GM19438 (cell line): ENCODE data around the gene HAGHL.
A peak's percentile ranks its signal among the peaks of the same experiment; 100 is the strongest.
"Not testable (repeated sequence)": the region's sequence is repeated elsewhere in the genome, so short reads cannot be mapped to it uniquely, and the experiment has no call there.

Source experiments
- ATAC-seq: cut with Tn5 transposase; IDR thresholded peaks from one replicate; pipeline ENCODE4 v1.9.1; 2021; ENCODE audit warnings: low read depth; ENCODE audit not compliant: unreplicated experiment

The HAGHL gene

DNA sequence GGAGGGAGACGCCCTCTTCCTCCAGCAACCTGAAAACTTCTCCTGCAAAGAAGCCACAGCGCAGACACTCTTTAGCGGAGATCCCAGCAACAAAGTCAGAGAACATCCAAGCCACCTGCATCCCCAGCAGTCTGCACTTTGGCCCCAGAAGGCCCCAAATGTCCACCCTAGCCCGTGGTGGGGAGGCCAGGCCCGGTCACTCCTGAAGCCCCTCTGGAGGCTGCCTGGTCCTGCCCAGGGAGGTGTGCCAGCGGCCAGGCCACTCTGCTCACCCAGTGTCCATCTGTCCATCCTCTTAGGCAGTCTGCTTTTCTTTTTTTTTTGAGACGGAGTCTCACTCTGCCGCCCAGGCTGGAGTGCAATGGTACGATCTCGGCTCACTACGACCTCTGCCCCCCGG lies 5.4 kb downstream of the HAGHL start:
- no peak for ATAC-seq

- no peak for ATAC-seq
These were observed 6.0 kb downstream of the HAGHL start for GRCh38 chr16:732936-733335.

GRCh38 chr16:733382-734207 lies 6.7 kb downstream of the HAGHL start:
- ATAC-seq: no peak

- no peak for ATAC-seq
These were observed 7.5 kb downstream of the HAGHL start for GRCh38 chr16:734208-734980.

- no peak for ATAC-seq
These were observed 8.3 kb downstream of the HAGHL start for GRCh38 chr16:734981-735881.

DNA sequence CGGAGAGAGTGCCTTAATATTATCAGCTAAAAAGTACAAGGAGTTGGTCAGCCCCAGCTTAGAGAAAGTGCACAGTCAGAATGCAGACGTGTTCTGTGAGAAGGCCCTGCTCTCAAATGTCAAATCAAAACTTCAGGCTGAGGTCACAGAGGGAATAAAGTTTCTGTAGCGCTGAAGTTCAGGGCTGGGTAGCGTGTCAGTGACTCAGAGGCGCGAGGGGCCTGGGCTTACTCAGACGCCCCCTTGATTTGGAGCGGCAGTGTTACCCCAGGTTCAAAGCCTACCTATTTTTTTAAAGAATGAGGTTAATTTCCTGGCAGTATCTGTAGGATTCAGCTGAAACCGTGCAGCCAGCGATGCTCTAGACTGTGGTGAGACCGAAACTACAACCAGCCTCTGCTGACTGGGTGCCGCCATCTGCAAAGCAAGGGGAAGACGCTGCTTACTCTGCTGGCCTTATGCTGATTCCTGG lies 9.1 kb downstream of the HAGHL start:
- no peak for ATAC-seq

DNA sequence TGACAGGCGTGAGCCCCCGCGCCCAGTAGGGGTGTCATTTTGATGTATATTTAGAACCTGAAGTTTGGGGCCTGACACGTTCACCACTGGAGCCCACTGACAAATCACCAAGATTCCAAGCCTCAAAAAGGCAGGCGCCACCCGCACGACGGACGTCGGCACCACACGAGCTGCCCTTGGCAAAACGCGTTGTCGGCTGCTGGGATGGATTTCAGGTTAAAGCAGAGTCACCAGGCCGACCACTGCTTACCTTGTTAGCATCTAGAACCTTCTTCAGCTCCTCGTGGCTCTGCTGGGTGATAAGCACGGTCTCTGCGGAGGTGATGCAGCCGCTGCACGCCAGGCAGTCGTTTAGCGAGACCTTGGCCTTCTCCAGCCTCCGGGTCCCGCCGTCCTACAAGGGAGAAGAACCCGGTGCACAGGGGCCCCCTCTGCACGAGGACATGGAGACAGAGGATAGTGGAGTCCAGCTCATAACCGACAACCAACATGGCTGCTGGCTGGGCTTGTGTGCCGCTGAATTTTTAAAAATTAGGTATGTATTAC lies 10.1 kb downstream of the HAGHL start:
- ATAC-seq: no peak

- no peak for ATAC-seq
These were observed 12.9 kb downstream of the HAGHL start for GRCh38 chr16:739560-740458.

DNA sequence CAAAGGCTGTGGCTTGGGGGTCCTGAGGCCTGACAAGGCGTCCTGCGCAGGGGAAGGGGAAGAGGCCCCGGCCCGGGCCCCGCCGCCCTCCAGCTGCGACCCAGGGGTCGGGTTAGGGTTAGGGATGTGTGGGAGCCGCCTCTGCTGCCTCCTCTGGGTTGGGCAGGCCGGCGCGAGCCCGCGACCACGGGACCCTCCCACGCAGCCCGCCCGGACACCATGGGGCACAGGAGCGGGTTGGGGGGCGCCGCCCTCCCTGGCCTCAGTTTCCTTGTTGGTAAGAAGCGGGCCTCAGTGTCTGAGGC lies 13.5 kb downstream of the HAGHL start:
- ATAC-seq: no peak

DNA sequence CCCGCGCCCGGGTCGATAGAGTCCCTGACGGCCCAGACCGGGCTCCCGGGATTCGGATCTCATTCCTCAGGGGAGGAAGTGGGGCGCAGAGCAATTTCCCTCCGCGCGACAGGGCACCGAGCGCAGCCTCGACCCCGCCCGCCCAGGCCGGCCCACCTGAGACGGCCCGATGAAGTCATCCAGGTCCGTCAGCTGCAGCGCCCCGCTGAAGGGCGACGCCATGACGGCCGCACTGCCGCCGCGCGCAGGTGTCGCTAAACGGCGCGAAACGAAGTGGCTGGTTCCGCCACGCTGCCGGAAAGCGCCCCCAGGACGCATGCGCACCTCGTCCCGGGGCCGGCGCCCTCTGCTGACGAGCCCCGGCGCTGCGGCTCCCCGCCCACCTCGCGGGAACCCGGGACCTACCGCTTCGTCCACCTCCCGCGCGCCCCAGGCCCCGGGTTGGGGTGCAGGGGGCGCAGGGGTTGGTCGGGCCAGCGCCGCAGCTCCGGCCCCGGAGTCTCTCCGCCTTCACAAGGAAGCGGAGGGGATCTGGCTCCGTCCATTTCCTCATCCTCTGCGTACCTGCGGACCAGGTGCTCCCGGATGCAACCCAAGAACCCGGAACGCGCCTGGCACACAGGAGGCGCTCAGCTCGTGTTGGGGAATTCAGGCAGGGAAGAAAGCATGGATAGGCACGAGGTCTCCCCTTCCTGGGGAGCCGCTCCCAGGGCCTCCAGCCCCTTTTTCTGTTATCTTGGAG lies 14.0 kb downstream of the HAGHL start, which contains the start of gene CIAO3:
CIAO3 (minus strand) TSS at position 234 of the 742 bp plus-strand sequence; CDS start at position 222, 12 bp downstream.
- peak; percentile 38 for ATAC-seq

DNA sequence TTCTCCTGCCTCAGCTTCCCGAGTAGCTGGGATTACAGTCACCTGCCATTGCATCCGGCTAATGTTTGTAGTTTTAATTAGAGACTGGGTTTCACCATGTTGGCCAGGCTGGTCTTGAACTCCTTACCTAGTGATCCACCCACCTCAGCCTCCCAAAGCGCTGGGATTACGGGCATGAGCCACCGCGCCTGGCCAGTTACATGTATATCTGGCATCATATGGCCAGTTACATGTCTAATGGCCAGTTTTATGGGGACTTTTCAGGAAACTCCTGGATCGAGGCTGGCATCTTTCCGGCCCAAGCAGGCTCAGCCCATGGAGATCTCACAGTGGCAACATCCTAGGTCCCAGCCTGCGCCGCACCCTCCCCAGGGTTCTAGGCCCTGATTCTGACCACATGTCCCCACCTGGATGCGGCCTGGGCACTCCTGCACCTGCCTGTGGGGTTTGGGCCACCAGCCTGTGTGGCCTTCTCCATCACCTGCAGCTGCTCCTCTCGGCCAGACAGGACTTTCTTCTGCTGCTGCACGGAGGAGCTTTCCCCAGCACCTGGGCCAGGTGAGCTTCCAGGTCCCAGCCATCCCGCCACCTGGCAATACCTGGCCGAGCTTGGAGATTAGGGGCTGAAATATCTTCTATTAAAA lies 15.2 kb downstream of the HAGHL start:
- ATAC-seq: no peak

GRCh38 chr16:742894-743293 lies 16.0 kb downstream of the HAGHL start:
- not testable (repeated sequence) for ATAC-seq

DNA sequence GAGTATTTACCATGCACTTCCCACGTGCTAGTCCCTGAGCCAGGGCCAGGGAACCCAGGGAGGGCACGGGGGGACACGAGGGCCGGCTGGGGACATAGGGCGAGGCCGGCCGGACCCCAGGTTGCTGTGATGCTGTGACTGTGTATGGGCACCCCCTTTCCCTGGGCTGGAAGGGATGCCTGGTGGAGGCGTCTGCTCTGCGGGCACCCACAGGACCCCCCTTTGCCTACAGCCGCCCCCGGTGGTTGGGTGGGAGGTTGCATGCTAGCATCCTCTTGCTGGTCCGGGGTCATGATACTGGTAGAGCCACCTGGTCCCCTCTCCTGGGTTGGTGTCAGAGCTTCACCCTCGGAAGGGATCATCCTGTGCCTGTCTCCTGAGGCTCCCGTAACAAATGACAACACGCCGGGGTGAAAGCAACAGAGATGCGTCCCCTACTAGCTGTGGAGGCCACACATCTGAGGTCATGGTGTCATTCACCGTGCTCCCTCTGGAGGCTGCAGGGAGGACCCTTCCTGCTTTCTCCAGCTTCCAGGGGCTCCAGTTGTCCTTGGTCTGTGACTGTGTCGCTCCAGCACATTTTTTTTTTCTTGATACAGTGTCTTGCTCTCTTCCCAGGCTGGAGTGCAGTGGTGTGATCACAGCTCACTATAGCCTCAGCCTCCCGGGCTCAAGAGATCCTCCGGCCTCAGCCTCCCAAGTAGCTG lies 17.0 kb downstream of the HAGHL start:
- no peak for ATAC-seq

GRCh38 chr16:745739-746138 lies 18.8 kb downstream of the HAGHL start:
- no peak for ATAC-seq

DNA sequence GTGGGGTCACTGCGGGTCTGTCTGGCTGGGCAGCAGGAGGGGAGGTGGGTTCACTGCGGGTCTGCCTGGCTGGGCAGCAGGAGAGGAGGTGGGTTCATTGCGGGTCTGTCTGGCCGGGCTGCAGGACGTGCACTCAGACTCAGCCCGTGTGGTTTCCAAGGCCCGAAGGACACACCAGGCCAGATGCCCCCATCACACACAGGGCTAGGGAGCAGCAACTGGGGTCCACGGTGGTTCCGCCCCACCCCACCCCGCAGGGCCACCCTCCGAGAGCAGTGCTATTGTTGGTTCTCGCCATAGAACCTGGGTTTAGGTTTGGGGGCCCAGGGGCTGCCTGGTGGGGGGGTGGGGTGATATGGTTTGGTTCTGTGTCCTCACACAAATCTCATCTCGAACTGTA lies 19.7 kb downstream of the HAGHL start:
- no peak for ATAC-seq

- ATAC-seq: no peak
These were observed 21.3 kb downstream of the HAGHL start for GRCh38 chr16:747978-748746.

- no peak for ATAC-seq
These were observed 22.1 kb downstream of the HAGHL start for GRCh38 chr16:749010-749409.
